Measurements from ENCODE around the gene SNX14.
A peak's percentile ranks its signal among the peaks of the same experiment; 100 is the strongest.
"Not testable (repeated sequence)": the region's sequence is repeated elsewhere in the genome, so short reads cannot be mapped to it uniquely, and the experiment has no call there.

The SNX14 gene

GRCh38 chr6:85593438-85594196 lies at the start of gene SNX14:
Gene SNX14, minus strand, starts transcription at chr6:85593858. Its CDS starts 140 bp downstream, at chr6:85593718.
- peak; percentile 51 to 62 for DNase-seq (ENCODE audit: low read depth in 2 of 2)

- DNase-seq (ENCODE audit: low read depth in 2 of 2) = peak; percentile 97 to 98
Observed at GRCh38 chr6:85642774-85643536, 49.3 kb upstream of the SNX14 start, which contains the start of gene SYNCRIP. Gene SYNCRIP, minus strand, starts transcription at chr6:85642886. Its CDS starts 1,447 bp downstream, at chr6:85641439.

GRCh38 chr6:85641897-85642773 lies 48.5 kb upstream of the SNX14 start:
- peak; percentile 23 to 32 for DNase-seq (ENCODE audit: low read depth in 2 of 2)

- peak in 1 of 2 donors; percentile 26 for DNase-seq (ENCODE audit: low read depth in 2 of 2)
Observed at GRCh38 chr6:85641522-85641896, 47.9 kb upstream of the SNX14 start.

GRCh38 chr6:85640821-85641220 lies 47.2 kb upstream of the SNX14 start:
- no peak for DNase-seq (ENCODE audit: low read depth in 2 of 2)

GRCh38 chr6:85637579-85637978 lies 43.9 kb upstream of the SNX14 start:
- DNase-seq (ENCODE audit: low read depth in 2 of 2) = no peak

- DNase-seq (ENCODE audit: low read depth in 2 of 2) = no peak
Observed at GRCh38 chr6:85632164-85632942, 38.7 kb upstream of the SNX14 start.

GRCh38 chr6:85631117-85631516 lies 37.5 kb upstream of the SNX14 start:
- DNase-seq (ENCODE audit: low read depth in 2 of 2) = not testable (repeated sequence)

GRCh38 chr6:85628353-85628752 lies 34.7 kb upstream of the SNX14 start:
- no peak for DNase-seq (ENCODE audit: low read depth in 2 of 2)

GRCh38 chr6:85620308-85620707 lies 26.6 kb upstream of the SNX14 start:
- DNase-seq (ENCODE audit: low read depth in 2 of 2) = no peak

GRCh38 chr6:85614780-85615179 lies 21.1 kb upstream of the SNX14 start:
- no peak for DNase-seq (ENCODE audit: low read depth in 2 of 2)

- no peak for DNase-seq (ENCODE audit: low read depth in 2 of 2)
Observed at GRCh38 chr6:85612690-85613474, 19.2 kb upstream of the SNX14 start.

- no peak for DNase-seq (ENCODE audit: low read depth in 2 of 2)
Observed at GRCh38 chr6:85610182-85610895, 16.7 kb upstream of the SNX14 start.

- no peak for DNase-seq (ENCODE audit: low read depth in 2 of 2)
Observed at GRCh38 chr6:85602100-85602499, 8.4 kb upstream of the SNX14 start.

- DNase-seq (ENCODE audit: low read depth in 2 of 2) = no peak
Observed at GRCh38 chr6:85600713-85601313, 7.2 kb upstream of the SNX14 start.

- DNase-seq (ENCODE audit: low read depth in 2 of 2) = peak in 1 of 2 donors; percentile 5
Observed at GRCh38 chr6:85594197-85594930, 706 bp upstream of the SNX14 start.

- DNase-seq (ENCODE audit: low read depth in 2 of 2) = no peak
Observed at GRCh38 chr6:85592033-85592432, 1.6 kb downstream of the SNX14 start.

GRCh38 chr6:85591207-85591606 lies 2.5 kb downstream of the SNX14 start:
- DNase-seq (ENCODE audit: low read depth in 2 of 2) = no peak

GRCh38 chr6:85585741-85586140 lies 7.9 kb downstream of the SNX14 start:
- no peak for DNase-seq (ENCODE audit: low read depth in 2 of 2)

Data from stimulated activated CD8-positive, alpha-beta memory T cell treated with anti-CD3 and anti-CD28 coated beads, Interleukin-15, amount 100 ng/mL, for 4 hours (primary cell).